K562 (cell line): ENCODE measurements around the gene NAA38. TPM values are rescaled to one million over a fixed set of nuclear protein-coding genes. Genes with fewer than 3 reads are reported as not detected.

ENCODE experiments used
- BCLAF1 ChIP-seq, 2 experiments: fragments of 450-650 bp in 1 of 2; IDR thresholded peaks; 2 replicates each; pipeline ENCODE4 v1.6.1; 2011 to 2017; ENCODE audit warnings: low read depth in 2 of 2, antibody characterized with exemption in 1 of 2, borderline replicate concordance in 1 of 2, low read length in 1 of 2, mild to moderate bottlenecking in 1 of 2, mixed read lengths in 1 of 2; ENCODE audit not compliant: control insufficient read depth in 1 of 2
- CREM ChIP-seq: IDR thresholded peaks from 2 replicates; pipeline ENCODE4 v1.6.1; 2014; ENCODE audit warnings: antibody characterized with exemption, low read depth
- DNMT1 ChIP-seq: fragments of 450-650 bp; IDR thresholded peaks from 2 replicates; pipeline ENCODE4 v1.6.1; 2016; ENCODE audit warnings: antibody characterized with exemption, mild to moderate bottlenecking
- E2F1 ChIP-seq: sonication (generic); formaldehyde crosslinking; IDR thresholded peaks from 2 replicates; pipeline ENCODE4 v1.8.1; 2023; ENCODE audit warnings: mild to moderate bottlenecking, missing genetic modification reagents, moderate library complexity
- EP300 ChIP-seq: IDR thresholded peaks from 2 replicates; pipeline ENCODE4 v1.6.1; 2012; ENCODE audit warnings: low read length, improper control_type of control experiment
- FOXK2 ChIP-seq, 2 experiments: fragments of 450-650 bp; IDR thresholded peaks in 1 of 2; conservative IDR thresholded peaks in 1 of 2; 2 replicates each; pipeline ENCODE4 v1.6.1; 2016; ENCODE audit warnings: low read depth in 2 of 2, mild to moderate bottlenecking in 1 of 2
- FOXM1 ChIP-seq, 2 experiments: fragments of 450-650 bp in 1 of 2; sonication (generic) in 1 of 2; formaldehyde crosslinking in 1 of 2; IDR thresholded peaks; 2 replicates each; pipeline versions ENCODE4 v1.6.1 to v1.9.0; 2017 to 2022; ENCODE audit warnings: low read depth in 2 of 2, mild to moderate bottlenecking in 2 of 2, missing genetic modification reagents in 1 of 2, moderate library complexity in 1 of 2
- FOXO4 ChIP-seq: fragments of 450-650 bp; formaldehyde crosslinking; IDR thresholded peaks from 2 replicates; pipeline ENCODE4 v1.4.0; 2020; ENCODE audit warnings: mild to moderate bottlenecking, moderate library complexity
- MTA2 ChIP-seq: fragments of 450-650 bp; IDR thresholded peaks from 2 replicates; pipeline ENCODE4 v1.6.1; 2016; ENCODE audit warnings: low read depth
- MYNN ChIP-seq, 2 experiments: sonication (generic); formaldehyde crosslinking in 1 of 2; IDR thresholded peaks; 2 replicates each; pipeline versions ENCODE4 v1.5.0 to v1.6.1; 2016 to 2020; ENCODE audit warnings: antibody characterized with exemption in 1 of 2, missing genetic modification reagents in 1 of 2
- NR3C1 ChIP-seq: sonication (generic); formaldehyde crosslinking; IDR thresholded peaks from 2 replicates; pipeline ENCODE4 v1.8.1; 2022; ENCODE audit warnings: missing genetic modification reagents
- POLR2A ChIP-seq: fragments of 450-650 bp; conservative IDR thresholded peaks from 2 replicates; pipeline ENCODE4 v1.6.1; 2016
- POLR2AphosphoS2 ChIP-seq: IDR thresholded peaks from 2 replicates; pipeline ENCODE4 v1.6.1; 2012; ENCODE audit warnings: low read length, improper control_type of control experiment
- POLR2B ChIP-seq: fragments of 450-650 bp; IDR thresholded peaks from 2 replicates; pipeline ENCODE4 v1.6.1; 2018; ENCODE audit warnings: low read depth; ENCODE audit not compliant: partially characterized antibody
- PTBP1 ChIP-seq: fragments of 200-400 bp; formaldehyde crosslinking; IDR thresholded peaks from 2 replicates; pipeline ENCODE4 v1.6.1; 2017; ENCODE audit warnings: low read depth, low read length
- RFX1 ChIP-seq: fragments of 450-650 bp; IDR thresholded peaks from 2 replicates; pipeline ENCODE4 v1.6.1; 2016; ENCODE audit warnings: mild to moderate bottlenecking, moderate library complexity
- SIN3B ChIP-seq: fragments of 450-650 bp; IDR thresholded peaks from 2 replicates; pipeline ENCODE4 v1.6.1; 2017; ENCODE audit warnings: low read depth, mild to moderate bottlenecking, moderate library complexity
- SRSF1 ChIP-seq: fragments of 200-400 bp; formaldehyde crosslinking; IDR thresholded peaks from 2 replicates; pipeline ENCODE4 v1.6.1; 2017; ENCODE audit warnings: mild to moderate bottlenecking, low read depth, low read length, moderate library complexity
- USF1 ChIP-seq: sonication (generic); formaldehyde crosslinking; IDR thresholded peaks from 2 replicates; pipeline ENCODE4 v1.9.0; 2022; ENCODE audit warnings: mild to moderate bottlenecking, missing genetic modification reagents
- ZFP36 ChIP-seq: fragments of 150-350 bp; IDR thresholded peaks from 2 replicates; pipeline ENCODE4 v1.6.1; 2018; ENCODE audit warnings: low read length, low read depth; ENCODE audit not compliant: partially characterized antibody
- ZFX ChIP-seq: sonication (generic); formaldehyde crosslinking; IDR thresholded peaks from 2 replicates; pipeline ENCODE4 v1.8.0; 2022; ENCODE audit warnings: mild to moderate bottlenecking, missing genetic modification reagents, moderate library complexity
- ZNF124 ChIP-seq: sonication (generic); formaldehyde crosslinking; IDR thresholded peaks from 2 replicates; pipeline ENCODE4 v1.8.1; 2022; ENCODE audit warnings: missing genetic modification reagents
- polyA plus RNA-seq, 8 experiments: library from polyadenylated mRNA; depleted of rRNA in 4 of 8; stranded (reverse) in 5 of 8; unstranded in 3 of 8; fragments of >200 nt; fragmentation: Nextera tagmentation in 2 of 8; fragmentation: Illumina TruSeq in 1 of 8; extraction: Ambion mirVana in 2 of 8; extraction: Trizol in 1 of 8; gene quantifications; 2 replicates each; pipeline versions ENCODE4 v1.2.1 to v1.2.3, GENCODE V29; 2011 to 2014; ENCODE audit warnings: inconsistent platforms in 1 of 8, missing spikeins in 1 of 8
- total RNA-seq, 7 experiments: library from RNA; depleted of rRNA in 6 of 7; stranded (reverse); fragments of >200 nt in 6 of 7; fragmentation: Illumina TruSeq in 2 of 7; extraction: Trizol in 2 of 7; gene quantifications; 2 replicates each; pipeline versions ENCODE4 v1.2.1 to v1.2.3, GENCODE V29; 2011 to 2021; ENCODE audit warnings: low replicate concordance in 1 of 7

Gene NAA38
- total and polyA plus RNA-seq, 9 of the 15 experiments (the other 6 are each of a cell fraction or from before 2014, with no cell fraction given) = 16.4 to 99.8 (median 57.3) TPM

DNA sequence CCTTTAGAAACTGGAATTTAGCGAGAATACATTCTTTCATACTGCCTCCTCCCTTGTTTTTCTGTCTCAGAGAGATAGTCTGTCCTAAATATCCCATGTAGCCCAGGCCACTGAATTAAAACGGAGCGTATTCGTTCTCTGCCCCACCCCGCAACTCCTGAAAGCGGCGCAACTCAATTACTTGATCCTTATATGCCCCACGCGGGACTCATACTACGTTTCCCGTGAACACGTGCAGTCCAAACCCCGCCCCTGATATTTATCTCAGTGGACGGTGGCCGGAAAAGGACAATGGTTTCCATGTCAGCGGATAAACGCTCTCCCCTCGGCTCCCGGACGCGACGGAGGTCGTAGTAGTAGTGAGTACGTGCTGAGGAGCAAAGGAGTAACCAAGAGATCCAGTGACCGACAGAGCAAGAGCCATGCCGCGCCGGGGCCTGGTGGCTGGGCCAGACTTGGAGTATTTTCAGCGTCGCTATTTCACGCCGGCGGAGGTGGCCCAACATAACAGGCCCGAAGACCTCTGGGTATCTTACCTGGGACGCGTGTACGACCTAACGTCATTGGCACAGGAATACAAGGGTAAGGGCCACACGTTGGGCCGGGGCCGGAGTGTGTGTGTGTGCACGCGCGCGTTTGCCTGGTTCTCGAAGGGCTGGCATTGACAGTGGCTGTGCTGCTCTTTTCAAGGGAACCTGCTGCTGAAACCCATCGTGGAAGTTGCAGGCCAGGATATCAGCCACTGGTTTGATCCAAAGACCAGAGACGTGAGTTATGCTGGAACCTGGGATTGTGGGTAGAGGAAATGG, 558 bp upstream of the NAA38 start, which contains the start of gene CYB5D1 (continued):
- TF ChIP-seq SRSF1 = no peak
- TF ChIP-seq E2F1 = 0 out of 2 replicates have a peak, but pooled peaks have one; percentile 24
- TF ChIP-seq RFX1 = peak; percentile 62
- peak; percentile 66 for TF ChIP-seq POLR2B
- no peak for TF ChIP-seq FOXO4 (CRISPR knock-in tag)
- TF ChIP-seq PTBP1 = no peak
- no peak for TF ChIP-seq EP300
- TF ChIP-seq FOXM1 (IDR thresholded peaks at IDR 0.05; ENCODE audit: low read depth) = no peak
- TF ChIP-seq FOXM1 (CRISPR knock-in tag; IDR thresholded peaks at IDR 0.05; ENCODE audit: low read depth) = no peak
- peak; percentile 76 for TF ChIP-seq ZFX (CRISPR knock-in tag)
- peak; percentile 51 to 68; a peak in 2 of 4 replicates for TF ChIP-seq FOXK2 (conservative IDR thresholded peaks at IDR 0.05 in 1 of 2, IDR thresholded peaks at IDR 0.05 in 1 of 2; ENCODE audit: low read depth in 2 of 2)
- TF ChIP-seq USF1 (CRISPR knock-in tag) = peak; percentile 83
- TF ChIP-seq SIN3B = no peak
- no peak for TF ChIP-seq ZNF124 (CRISPR knock-in tag)
- peak; percentile 44; the same call in 1 of the 2 replicates for TF ChIP-seq MYNN (IDR thresholded peaks at IDR 0.05)
- TF ChIP-seq MYNN (CRISPR knock-in tag; IDR thresholded peaks at IDR 0.05) = no peak
- TF ChIP-seq BCLAF1 (IDR thresholded peaks at IDR 0.05; ENCODE audit: borderline replicate concordance in 1 of 2, control insufficient read depth in 1 of 2, low read depth in 2 of 2, low read length in 1 of 2) = no peak
- TF ChIP-seq NR3C1 = no peak
- TF ChIP-seq CREM = peak; percentile 26; the same call in 1 of the 2 replicates
- TF ChIP-seq MTA2 = no peak
- TF ChIP-seq ZFP36 = no peak
- TF ChIP-seq POLR2A = peak; percentile 80
- TF ChIP-seq POLR2AphosphoS2 = peak; percentile 66; the same call in 1 of the 2 replicates
- no peak for TF ChIP-seq DNMT1
